H1 (cell line): ENCODE measurements around the gene CGNL1. TPM values are rescaled to one million over a fixed set of nuclear protein-coding genes. Genes with fewer than 3 reads are reported as not detected.

ENCODE experiments used
- CTCF ChIA-PET: fragments of 300-600 bp; sonication (Branson Sonifier 250); formaldehyde crosslinking; loops from one replicate; lab custom pipeline; 2021; ENCODE audit not compliant: partially characterized antibody; lab: Charles Lee
- POLR2A ChIA-PET: fragments of 300-600 bp; sonication (Branson Sonifier 250); formaldehyde crosslinking; loops from one replicate; lab custom pipeline; 2021; ENCODE audit warnings: inconsistent platforms; ENCODE audit not compliant: partially characterized antibody; lab: Charles Lee
- DNase-seq, 2 experiments: peaks; one replicate each; pipeline versions ENCODE4 v3.0.0 to v3.0.0-alpha.2; 2010 to 2022; ENCODE audit warnings: low spot score in 2 of 2, low read depth in 1 of 2, mixed read lengths in 1 of 2
- FAIRE-seq: peaks from 2 replicates; lab custom pipeline; 2011; peaks lifted over from hg19 to GRCh38; lab: Jason Lieb, UNC
- H2AFZ ChIP-seq: 2 replicates; pipeline ENCODE4 v1.8.1; 2012; ENCODE audit warnings: low read length, inconsistent platforms
- H2AK5ac ChIP-seq: 2 replicates; pipeline ENCODE4 v1.6.1; 2013; ENCODE audit warnings: low read depth, low read length
- H2BK120ac ChIP-seq: replicated peaks from 2 replicates; pipeline ENCODE3; 2013; ENCODE audit warnings: low read depth, low read length, inconsistent platforms
- H2BK12ac ChIP-seq: 2 replicates; pipeline ENCODE4 v1.6.1; 2013; ENCODE audit warnings: low read depth, low read length
- H2BK15ac ChIP-seq: 2 replicates; pipeline ENCODE4 v1.6.1; 2013; ENCODE audit warnings: low read length
- H2BK20ac ChIP-seq: 2 replicates; pipeline ENCODE4 v1.6.1; 2013; ENCODE audit warnings: low read length
- H2BK5ac ChIP-seq: 2 replicates; pipeline ENCODE4 v1.6.1; 2013; ENCODE audit warnings: low read depth, low read length
- H3K14ac ChIP-seq: 2 replicates; pipeline ENCODE4 v1.6.1; 2013; ENCODE audit warnings: inconsistent platforms; ENCODE audit not compliant: insufficient read length
- H3K18ac ChIP-seq: 2 replicates; pipeline ENCODE4 v1.6.1; 2013; ENCODE audit warnings: low read length; ENCODE audit errors: extremely low read depth
- H3K23ac ChIP-seq: 2 replicates; pipeline ENCODE4 v1.6.1; 2013; ENCODE audit warnings: inconsistent platforms; ENCODE audit not compliant: insufficient read length
- H3K23me2 ChIP-seq: 2 replicates; pipeline ENCODE4 v1.6.1; 2013; ENCODE audit warnings: low read depth, low read length
- H3K27ac ChIP-seq: 2 replicates; pipeline ENCODE4 v1.6.1; 2011; ENCODE audit warnings: low read depth, low read length, inconsistent platforms
- H3K27me3 ChIP-seq, 4 experiments: replicated peaks in 1 of 4; 1 replicate in 1 of 4; 2 replicates in 3 of 4; pipeline versions ENCODE4 v1.6.1 to v1.8.1; 2011 to 2013; ENCODE audit warnings: low read length in 3 of 4, mild to moderate bottlenecking in 3 of 4, inconsistent platforms in 2 of 4, mixed read lengths in 2 of 4, moderate library complexity in 1 of 4; ENCODE audit not compliant: control insufficient read depth in 3 of 4, insufficient read depth in 3 of 4; ENCODE audit errors: extremely low read depth in 1 of 4
- H3K36me3 ChIP-seq, 4 experiments: 2 replicates each; pipeline versions ENCODE4 v1.6.1 to v1.8.1; 2011 to 2013; ENCODE audit warnings: mild to moderate bottlenecking in 4 of 4, low read length in 3 of 4, moderate library complexity in 2 of 4, control low read depth in 1 of 4, inconsistent platforms in 1 of 4; ENCODE audit not compliant: insufficient read depth in 4 of 4, control insufficient read depth in 2 of 4
- H3K4ac ChIP-seq: replicated peaks from 2 replicates; pipeline ENCODE3; 2013; ENCODE audit warnings: low read length, low read depth, mixed read lengths, inconsistent platforms; ENCODE audit not compliant: insufficient read length
- H3K4me1 ChIP-seq, 4 experiments: replicated peaks in 1 of 4; 1 replicate in 1 of 4; 2 replicates in 3 of 4; pipeline versions ENCODE4 v1.6.1 to v1.8.1; 2011 to 2013; ENCODE audit warnings: low read length in 3 of 4, inconsistent platforms in 2 of 4, mixed read lengths in 1 of 4; ENCODE audit not compliant: insufficient read depth in 4 of 4, control insufficient read depth in 3 of 4
- H3K4me2 ChIP-seq, 2 experiments: 2 replicates each; pipeline versions ENCODE4 v1.6.1 to v1.8.1; 2011 to 2013; ENCODE audit warnings: low read depth in 2 of 2, low read length in 2 of 2, control low read depth in 1 of 2, inconsistent platforms in 1 of 2, mild to moderate bottlenecking in 1 of 2; ENCODE audit not compliant: insufficient read depth in 1 of 2
- H3K4me3 ChIP-seq, 4 experiments: fragments of 200-600, 300-600 bp in 1 of 4; sonication (generic), shearing (Covaris generic), sonication (Bioruptor Twin) in 1 of 4; 2 replicates each; pipeline versions ENCODE4 v1.5.1 to v1.8.1; 2011 to 2016; ENCODE audit warnings: low read length in 4 of 4, low read depth in 3 of 4, control low read depth in 2 of 4, inconsistent platforms in 2 of 4, mild to moderate bottlenecking in 2 of 4, mixed read lengths in 1 of 4, moderate library complexity in 1 of 4; ENCODE audit not compliant: insufficient read depth in 2 of 4; ENCODE audit errors: extremely low read depth in 1 of 4
- H3K56ac ChIP-seq: replicated peaks from 2 replicates; pipeline ENCODE3; 2013; ENCODE audit warnings: low read depth, mild to moderate bottlenecking, mixed read lengths, low read length, inconsistent platforms; ENCODE audit not compliant: insufficient read length
- H3K79me1 ChIP-seq: 2 replicates; pipeline ENCODE4 v1.6.1; 2013; ENCODE audit warnings: low read depth, low read length, control low read depth
- H3K79me2 ChIP-seq, 2 experiments: 2 replicates each; pipeline versions ENCODE4 v1.6.1 to v1.8.1; 2012 to 2013; ENCODE audit warnings: low read length in 2 of 2, mild to moderate bottlenecking in 2 of 2, inconsistent platforms in 1 of 2; ENCODE audit not compliant: insufficient read depth in 2 of 2, control insufficient read depth in 1 of 2
- H3K9ac ChIP-seq, 4 experiments: replicated peaks in 1 of 4; 1 replicate in 1 of 4; 2 replicates in 3 of 4; pipeline versions ENCODE4 v1.6.1 to v1.8.1; 2011 to 2013; ENCODE audit warnings: low read depth in 3 of 4, low read length in 3 of 4, control low read depth in 2 of 4, mild to moderate bottlenecking in 2 of 4, moderate library complexity in 2 of 4, inconsistent platforms in 1 of 4; ENCODE audit errors: extremely low read depth in 1 of 4
- H3K9me3 ChIP-seq, 2 experiments: 2 replicates each; pipeline versions ENCODE4 v1.6.1 to v1.8.1; 2012 to 2013; ENCODE audit warnings: mild to moderate bottlenecking in 2 of 2, moderate library complexity in 2 of 2, control low read depth in 1 of 2, inconsistent platforms in 1 of 2, low read depth in 1 of 2, low read length in 1 of 2, mixed read lengths in 1 of 2; ENCODE audit not compliant: insufficient read depth in 2 of 2
- H4K20me1 ChIP-seq, 2 experiments: replicated peaks in 1 of 2; 2 replicates each; pipeline versions ENCODE3 to v1.8.1; 2011 to 2013; ENCODE audit warnings: inconsistent platforms in 2 of 2, low read length in 2 of 2, mild to moderate bottlenecking in 1 of 2; ENCODE audit not compliant: insufficient read depth in 2 of 2, control insufficient read depth in 1 of 2
- H4K5ac ChIP-seq: 2 replicates; pipeline ENCODE4 v1.6.1; 2013; ENCODE audit warnings: low read length, low read depth, mixed read lengths, inconsistent platforms; ENCODE audit not compliant: insufficient read length
- H4K8ac ChIP-seq: 2 replicates; pipeline ENCODE4 v1.8.0; 2013; ENCODE audit warnings: mild to moderate bottlenecking, moderate library complexity, low read length, inconsistent platforms; ENCODE audit not compliant: insufficient read depth; ENCODE audit errors: extremely low read depth
- H4K91ac ChIP-seq: replicated peaks from 2 replicates; pipeline ENCODE3; 2013; ENCODE audit warnings: low read length, mixed read lengths, inconsistent platforms; ENCODE audit not compliant: insufficient read length
- CEBPB ChIP-seq: IDR thresholded peaks from 2 replicates; pipeline ENCODE4 v1.6.1; 2012; ENCODE audit warnings: low read depth, low read length
- WGBS, 2 experiments: shearing (Covaris generic) in 1 of 2; methylation state at CpG; one replicate each; pipeline versions ENCODE4 v1.1.6 to v1.1.7; 2013 to 2015; ENCODE audit warnings: low lambda C conversion rate in 2 of 2, mixed read lengths in 2 of 2, inconsistent platforms in 1 of 2, low coverage in 1 of 2, missing lambda C conversion rate in 1 of 2; ENCODE audit not compliant: insufficient replicate concordance in 2 of 2, insufficient coverage in 1 of 2, insufficient read length in 1 of 2; ENCODE audit errors: extremely low coverage in 1 of 2, missing lambda C conversion rate in 1 of 2; 5-methylcytosine and 5-hydroxymethylcytosine counted together
- polyA plus RNA-seq, 7 experiments: library from polyadenylated mRNA; depleted of rRNA in 3 of 7; stranded (reverse) in 5 of 7; unstranded in 2 of 7; fragments of >200 nt in 5 of 7; fragments of 200-250 nt in 2 of 7; gene quantifications; 1 replicate in 5 of 7; 2 replicates in 1 of 7; 4 replicates in 1 of 7; pipeline versions ENCODE4 v1.2.1 to v1.2.3, GENCODE V29; 2011 to 2013; ENCODE audit warnings: missing spikeins in 2 of 7, mixed read lengths in 2 of 7
- total RNA-seq: library from RNA; stranded (reverse); fragmentation: NEBNext Ultra II Directional; extraction: Animal tissue kit (Norgen Biotek cat#: 25700); gene quantifications from 2 replicates; pipeline ENCODE4 v1.2.1, GENCODE V29; 2021

CGNL1 gene
- total and polyA plus RNA-seq, 2 of the 8 experiments (the other 6 are each of a cell fraction or from before 2014, with no cell fraction given): 21.8 to 75.6 TPM

DNA sequence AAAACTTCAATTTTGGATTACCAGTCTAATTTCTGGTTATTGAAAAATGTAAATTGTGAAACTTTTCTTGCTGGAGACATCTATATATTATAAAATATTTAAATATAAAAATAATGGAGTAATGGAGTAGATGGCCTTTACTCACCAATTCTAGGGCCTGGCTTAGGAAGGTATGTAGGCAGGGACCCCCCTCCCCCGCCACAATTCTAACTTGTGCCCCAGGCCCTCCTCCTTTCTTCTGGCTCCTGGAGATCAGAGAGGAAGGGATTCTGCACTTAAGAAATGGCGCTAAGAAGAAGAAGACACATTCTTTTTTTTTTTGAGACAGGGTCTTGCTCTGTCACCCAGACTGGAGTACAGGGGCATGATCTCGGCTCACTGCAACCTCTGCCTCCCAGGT lies 49.5 kb downstream of the CGNL1 start:
- Histone ChIP-seq H2BK12ac (no peak overlapping the region), H3K23ac (no peak overlapping the region), H2BK15ac (no peak overlapping the region), H3K4ac (no peak overlapping the region), H3K9ac (no peak overlapping the region), H3K18ac (no peak overlapping the region), H3K4me3 (no peak overlapping the region), H3K79me1 (peaks cover 13% of the 10 kb centered on the region), H4K5ac (no peak overlapping the region), H3K27ac (no peak overlapping the region), H3K56ac (no peak overlapping the region), H2BK120ac (no peak overlapping the region), H2BK5ac (no peak overlapping the region), H2AK5ac (no peak overlapping the region), H3K14ac (no peak overlapping the region), H3K36me3 (peaks cover 0 to 4% (median 0%) of the 10 kb centered on the region in 4 experiments; a peak in 2 of 8 replicates), H3K4me2 (no peak overlapping the region), H2AFZ (no peak overlapping the region), H4K8ac (no peak overlapping the region; the same call in 1 of the 2 replicates), H3K79me2 (peaks cover 0 to 83% of the 10 kb centered on the region in 2 experiments; a peak in 2 of 4 replicates), H4K20me1 (peaks cover 0 to 7% of the 10 kb centered on the region in 2 experiments), H3K9me3 (no peaks in the 10 kb centered on the region), H3K27me3 (no peaks in the 10 kb centered on the region), H3K4me1 (peaks cover 5 to 26% (median 10%) of the 10 kb centered on the region in 4 experiments), H2BK20ac (no peak overlapping the region), H3K23me2 (no peaks in the 10 kb centered on the region), H4K91ac (no peak overlapping the region)
- DNase-seq: no peak
- POLR2A ChIA-PET: interaction anchor here (1.8 kb wide), 1 partner anchor 38 kb away, joined by 6 read pairs; no protein-coding TSS in a partner anchor
- FAIRE-seq: no peak
- CTCF ChIA-PET: interaction anchor here (0.7 to 2.8 kb wide), 2 partner anchors 11 to 52 kb away, joined by 3 to 12 read pairs; no protein-coding TSS in a partner anchor
- WGBS, 2 experiments: 59% methylated on average over 3 of the region's 3 CpGs; no CpG with 5 or more reads in 1 of the 2 experiments
- no peak for TF ChIP-seq CEBPB
